Parathyroid adenoma (tissue), 2 donors: ENCODE data around the gene ADAM12.
"Not testable (repeated sequence)": the region's sequence is repeated elsewhere in the genome, so short reads cannot be mapped to it uniquely, and the experiment has no call there.

Experiments
- H2AFZ ChIP-seq: fragments of 300-600 bp; sonication (generic); one replicate; pipeline ENCODE4 v1.7.0; 2017; ENCODE audit warnings: antibody characterized with exemption, mild to moderate bottlenecking
- H3K27ac ChIP-seq: fragments of 300-600 bp; sonication (generic); one replicate; pipeline ENCODE4 v1.7.0; 2017
- H3K27me3 ChIP-seq: fragments of 300-600 bp; sonication (generic); one replicate; pipeline ENCODE4 v1.7.0; 2017; ENCODE audit warnings: low read length; ENCODE audit not compliant: control insufficient read depth, insufficient read depth
- H3K36me3 ChIP-seq: fragments of 300-600 bp; sonication (generic); one replicate; pipeline ENCODE4 v1.7.0; 2017; ENCODE audit warnings: low read length; ENCODE audit not compliant: control insufficient read depth, insufficient read depth
- H3K4me1 ChIP-seq: fragments of 300-600 bp; sonication (generic); one replicate; pipeline ENCODE4 v1.7.0; 2017; ENCODE audit warnings: control low read depth
- H3K4me2 ChIP-seq: fragments of 300-600 bp; sonication (generic); one replicate; pipeline ENCODE4 v1.7.0; 2017; ENCODE audit warnings: low read length
- H3K4me3 ChIP-seq: fragments of 300-600 bp; sonication (generic); one replicate; pipeline ENCODE4 v1.7.0; 2017; ENCODE audit warnings: low read depth, low read length
- H3K79me2 ChIP-seq: fragments of 300-600 bp; sonication (generic); one replicate; pipeline ENCODE4 v1.7.0; 2017; ENCODE audit warnings: control low read depth
- H3K9ac ChIP-seq: fragments of 300-600 bp; sonication (generic); one replicate; pipeline ENCODE4 v1.7.0; 2017; ENCODE audit warnings: mild to moderate bottlenecking
- H3K9me3 ChIP-seq: fragments of 300-600 bp; sonication (generic); one replicate; pipeline ENCODE4 v1.7.0; 2017; ENCODE audit warnings: low read length; ENCODE audit not compliant: control insufficient read depth
- TF ChIP-seq, protein P1 (sequence below): fragments of 300-600 bp; sonication (generic); IDR thresholded peaks from one replicate; pipeline ENCODE4 v1.7.0; 2017; ENCODE audit warnings: antibody characterized with exemption, mild to moderate bottlenecking
- donor health status: primary hyperparathyroidism.

ADAM12 gene

DNA sequence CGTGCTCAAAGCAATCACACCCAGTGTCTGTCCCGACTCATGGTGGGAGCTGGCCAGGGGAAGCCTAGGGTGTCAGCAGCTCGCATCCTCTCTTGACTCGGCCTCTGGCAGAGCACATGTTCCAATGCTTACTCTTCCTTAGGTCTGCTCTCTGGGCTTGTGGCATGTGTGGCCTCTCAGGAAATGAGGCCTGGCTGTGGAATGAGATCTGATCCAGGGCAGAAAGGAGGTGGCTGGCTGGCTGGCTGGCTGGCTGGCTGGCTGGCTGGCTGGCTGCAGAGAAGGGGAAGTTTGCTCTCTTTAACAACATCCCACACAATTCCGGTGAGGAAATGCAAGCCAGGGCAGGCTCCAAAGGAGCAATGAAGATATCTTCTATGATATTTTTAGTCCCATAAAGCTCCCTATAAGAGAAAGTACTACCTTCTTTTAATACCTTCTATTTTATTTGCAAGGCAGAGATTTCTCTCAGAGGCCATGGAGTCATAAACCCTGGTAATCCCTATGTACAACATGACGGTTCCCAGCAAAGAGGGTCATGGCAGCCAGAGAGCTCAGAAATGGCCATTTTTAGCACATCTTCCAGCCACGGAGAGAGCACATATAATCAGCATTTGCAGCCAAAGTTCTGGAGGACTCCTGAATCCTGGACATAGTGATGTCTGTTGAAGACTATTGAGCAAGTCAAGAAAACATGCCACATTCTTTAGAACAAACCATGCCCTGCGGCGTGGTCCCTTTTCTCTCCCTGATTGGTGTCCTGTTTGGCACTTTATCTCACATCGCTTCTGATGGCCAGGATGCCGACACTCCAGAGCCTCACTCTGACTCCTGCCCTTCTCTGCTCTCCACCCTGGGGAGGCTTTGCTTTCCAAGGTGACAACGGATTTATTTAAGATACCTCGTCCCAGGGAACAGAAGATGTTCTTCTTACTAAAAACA lies 338.2 kb downstream of the ADAM12 start:
- Histone ChIP-seq H3K36me3 (no peaks in the 10 kb centered on the region), H3K4me1 (no peaks in the 10 kb centered on the region), H3K79me2 (no peaks in the 10 kb centered on the region), H3K9ac (no peak overlapping the region), H2AFZ (no peak overlapping the region), H3K4me2 (no peak overlapping the region), H3K4me3 (no peak overlapping the region), H3K27ac (no peak overlapping the region), H3K9me3 (no peaks in the 10 kb centered on the region), H3K27me3 (no peaks in the 10 kb centered on the region)
- TF ChIP-seq, protein P1, sequence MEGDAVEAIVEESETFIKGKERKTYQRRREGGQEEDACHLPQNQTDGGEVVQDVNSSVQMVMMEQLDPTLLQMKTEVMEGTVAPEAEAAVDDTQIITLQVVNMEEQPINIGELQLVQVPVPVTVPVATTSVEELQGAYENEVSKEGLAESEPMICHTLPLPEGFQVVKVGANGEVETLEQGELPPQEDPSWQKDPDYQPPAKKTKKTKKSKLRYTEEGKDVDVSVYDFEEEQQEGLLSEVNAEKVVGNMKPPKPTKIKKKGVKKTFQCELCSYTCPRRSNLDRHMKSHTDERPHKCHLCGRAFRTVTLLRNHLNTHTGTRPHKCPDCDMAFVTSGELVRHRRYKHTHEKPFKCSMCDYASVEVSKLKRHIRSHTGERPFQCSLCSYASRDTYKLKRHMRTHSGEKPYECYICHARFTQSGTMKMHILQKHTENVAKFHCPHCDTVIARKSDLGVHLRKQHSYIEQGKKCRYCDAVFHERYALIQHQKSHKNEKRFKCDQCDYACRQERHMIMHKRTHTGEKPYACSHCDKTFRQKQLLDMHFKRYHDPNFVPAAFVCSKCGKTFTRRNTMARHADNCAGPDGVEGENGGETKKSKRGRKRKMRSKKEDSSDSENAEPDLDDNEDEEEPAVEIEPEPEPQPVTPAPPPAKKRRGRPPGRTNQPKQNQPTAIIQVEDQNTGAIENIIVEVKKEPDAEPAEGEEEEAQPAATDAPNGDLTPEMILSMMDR, result no peak

- H3K36me3 ChIP-seq, H3K27ac ChIP-seq, H3K4me1 ChIP-seq, H3K27me3 ChIP-seq, H3K4me2 ChIP-seq, H3K9ac ChIP-seq, H2AFZ ChIP-seq, H3K79me2 ChIP-seq, H3K4me3 ChIP-seq, H3K9me3 ChIP-seq: not testable (repeated sequence)
Observed at GRCh38 chr10:126047749-126048148, 340.5 kb downstream of the ADAM12 start.

DNA sequence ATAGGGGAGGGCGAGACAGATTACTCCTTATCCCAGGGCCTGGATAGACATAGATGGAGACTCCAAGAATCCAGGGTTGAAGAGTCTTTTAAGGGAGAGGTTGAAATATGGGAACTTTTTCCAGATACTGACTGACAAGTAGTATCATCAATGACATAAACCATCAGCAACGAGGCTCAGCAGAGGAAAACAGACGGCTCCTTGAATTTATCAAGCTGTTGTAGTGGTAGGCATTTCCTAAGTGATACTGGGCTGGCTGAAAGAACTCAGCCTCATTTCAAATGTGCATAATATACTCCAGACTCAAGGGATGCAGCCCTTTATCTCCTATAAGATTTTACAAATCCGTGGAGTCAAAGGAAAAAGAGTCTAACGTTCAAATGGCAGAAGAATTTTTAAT lies 341.4 kb downstream of the ADAM12 start:
- Histone ChIP-seq H3K27me3 (no peaks in the 10 kb centered on the region), H3K4me2 (no peak overlapping the region), H3K36me3 (no peaks in the 10 kb centered on the region), H3K79me2 (no peaks in the 10 kb centered on the region), H3K4me1 (peaks cover 6% of the 10 kb centered on the region), H2AFZ (no peak overlapping the region), H3K9ac (no peak overlapping the region), H3K27ac (no peak overlapping the region), H3K9me3 (no peaks in the 10 kb centered on the region), H3K4me3 (no peak overlapping the region)
- TF ChIP-seq, protein P1, result no peak

DNA sequence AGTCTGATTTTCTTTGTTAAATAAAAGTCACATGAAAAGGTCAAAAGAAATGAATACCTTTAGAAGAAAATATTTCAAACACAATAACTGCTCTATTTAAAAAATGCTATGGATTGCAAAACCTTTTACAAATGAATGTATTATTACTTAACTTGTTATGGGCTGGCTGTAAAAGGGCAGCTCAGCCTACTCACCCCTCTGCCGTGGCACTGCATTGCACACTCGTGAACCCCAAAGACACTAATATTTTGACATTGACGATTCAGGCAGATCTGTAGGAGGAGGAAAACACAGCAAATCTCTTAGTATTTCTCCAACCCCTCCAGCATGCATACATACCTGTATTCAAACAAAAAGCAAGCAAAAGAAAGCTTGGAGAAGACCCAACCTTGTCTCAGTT lies 342.4 kb downstream of the ADAM12 start:
- Histone ChIP-seq H2AFZ (no peak overlapping the region), H3K4me2 (no peak overlapping the region), H3K79me2 (no peaks in the 10 kb centered on the region), H3K4me1 (peaks cover 9% of the 10 kb centered on the region), H3K9me3 (no peaks in the 10 kb centered on the region), H3K36me3 (no peaks in the 10 kb centered on the region), H3K27ac (no peak overlapping the region), H3K4me3 (no peak overlapping the region), H3K27me3 (no peaks in the 10 kb centered on the region), H3K9ac (no peak overlapping the region)
- TF ChIP-seq, protein P1, result no peak

- TF ChIP-seq, protein P1, result no peak
- Histone ChIP-seq H3K27ac (no peak overlapping the region), H3K27me3 (no peaks in the 10 kb centered on the region), H3K79me2 (no peaks in the 10 kb centered on the region), H2AFZ (no peak overlapping the region), H3K9me3 (no peaks in the 10 kb centered on the region), H3K36me3 (no peaks in the 10 kb centered on the region), H3K4me2 (no peak overlapping the region), H3K4me3 (no peak overlapping the region), H3K9ac (no peak overlapping the region), H3K4me1 (peaks cover 9% of the 10 kb centered on the region)
Observed at GRCh38 chr10:126043389-126043788, 344.9 kb downstream of the ADAM12 start.
